GM23248 (cell line): ENCODE data around the gene MNX1.

Experiments
- EZH2 ChIP-seq: fragments of 200-600 bp; sonication (generic); IDR thresholded peaks from 2 replicates; pipeline ENCODE4 v1.6.1; 2018; ENCODE audit warnings: antibody characterized with exemption, mild to moderate bottlenecking; ENCODE audit not compliant: insufficient read depth, poor library complexity, severe bottlenecking
- EZH2phosphoT487 ChIP-seq: fragments of 200-600 bp; sonication (generic); IDR thresholded peaks from 2 replicates; pipeline ENCODE4 v1.6.1; 2018; ENCODE audit warnings: antibody characterized with exemption, moderate library complexity, mild to moderate bottlenecking, low read depth; ENCODE audit not compliant: insufficient read depth

DNA sequence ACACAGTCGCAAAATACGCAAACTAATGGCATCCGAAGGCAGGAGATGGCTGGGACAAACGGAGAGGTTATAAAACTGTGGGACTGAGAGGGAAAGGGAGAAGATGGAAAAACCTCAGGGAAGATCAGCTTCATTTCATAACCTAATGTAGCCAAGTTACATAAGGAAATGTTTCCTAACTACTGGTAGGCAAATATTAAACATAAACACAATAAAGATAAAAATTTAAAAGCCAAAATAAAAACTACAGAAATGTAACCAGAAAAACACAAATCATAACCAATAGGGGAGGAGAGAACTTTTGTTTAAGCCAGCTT lies 13.1 kb upstream of the MNX1 start:
- no peak for TF ChIP-seq EZH2phosphoT487
- peak; percentile 41 for TF ChIP-seq EZH2
